Thoracic aorta (tissue), 2 donors: ENCODE data around the gene FUT3. TPM values are rescaled to one million over a fixed set of nuclear protein-coding genes. Genes with fewer than 3 reads are reported as not detected.
"Not testable (repeated sequence)": the region's sequence is repeated elsewhere in the genome, so short reads cannot be mapped to it uniquely, and the experiment has no call there.

Source experiments
- ATAC-seq: fragments of 150-250 bp; one replicate; pipeline ENCODE4 v1.8.0; 2017; ENCODE audit warnings: low read depth; ENCODE audit not compliant: insufficient number of reproducible peaks, low FRiP score
- DNase-seq: peaks from one replicate; pipeline ENCODE4 v3.0.0-alpha.2; 2020; ENCODE audit warnings: low spot score
- H3K27ac ChIP-seq, 2 donors: fragments of 200-600 bp; sonication (generic); 1 replicate in 1 of 2; 2 replicates in 1 of 2; pipeline ENCODE4 v1.5.1; 2016; ENCODE audit warnings: mild to moderate bottlenecking in 2 of 2, moderate library complexity in 2 of 2
- H3K27me3 ChIP-seq: fragments of 200-600 bp; sonication (generic); replicated peaks from 2 replicates; pipeline ENCODE4 v1.6.0; 2016; ENCODE audit warnings: mild to moderate bottlenecking; ENCODE audit not compliant: insufficient read depth
- H3K36me3 ChIP-seq: fragments of 200-600 bp; sonication (generic); one replicate; pipeline ENCODE4 v1.5.1; 2016
- H3K4me1 ChIP-seq, 2 donors: fragments of 200-600 bp; sonication (generic); 1 replicate in 1 of 2; 2 replicates in 1 of 2; pipeline versions ENCODE4 v1.5.1 to v1.6.0; 2016; ENCODE audit warnings: low read depth in 2 of 2, mild to moderate bottlenecking in 1 of 2; ENCODE audit not compliant: control insufficient read depth in 1 of 2
- H3K4me3 ChIP-seq: fragments of 200-600 bp; sonication (generic); 2 replicates; pipeline ENCODE4 v1.5.1; 2016; ENCODE audit warnings: mild to moderate bottlenecking
- H3K9me3 ChIP-seq: fragments of 200-600 bp; sonication (generic); 2 replicates; pipeline ENCODE4 v1.5.1; 2016
- CTCF ChIP-seq: fragments of 200-600 bp; sonication (generic); IDR thresholded peaks from one replicate; pipeline ENCODE4 v1.5.1; 2019; ENCODE audit warnings: antibody characterized with exemption
- total RNA-seq, 2 donors: library from RNA; depleted of rRNA; stranded (reverse); fragments of >200 nt; gene quantifications; one replicate each; pipeline versions ENCODE4 v1.1.0 to v1.2.3, GENCODE V29; 2016

FUT3 gene
- total RNA-seq, 2 donors from 2014 or later, result not detected

DNA sequence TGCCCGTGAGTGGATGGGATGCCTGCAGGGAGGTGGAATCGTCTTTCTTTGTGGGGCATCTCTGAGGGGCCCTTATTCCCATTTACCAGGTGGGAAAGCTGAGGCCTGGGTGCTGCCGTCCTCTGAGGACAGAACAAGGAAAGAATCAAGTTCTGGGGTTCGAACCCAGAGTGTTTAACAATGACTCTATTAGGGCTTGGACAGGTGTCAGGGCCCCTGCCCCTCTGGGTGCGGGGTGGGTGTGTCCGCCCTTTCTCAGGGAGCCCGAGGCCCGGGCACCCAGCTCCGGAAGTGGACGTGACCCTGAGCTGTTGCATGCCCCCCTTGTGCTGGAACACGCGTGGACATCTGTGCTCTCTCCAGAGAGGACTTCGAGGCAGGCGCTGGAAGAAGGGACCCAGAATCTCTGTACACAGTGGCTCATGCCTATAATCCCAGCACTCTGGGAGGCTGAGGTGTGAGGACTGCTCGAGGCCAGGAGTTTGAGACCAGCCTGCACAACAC is 41.6 kb upstream of the FUT3 start:
- DNase-seq (no peak), ATAC-seq (no peak)
- no peaks in the 10 kb centered on the region for H3K9me3 ChIP-seq
- H3K27ac ChIP-seq, result no peak overlapping the region
- no peak overlapping the region for H3K4me3 ChIP-seq
- peaks cover 20% of the 10 kb centered on the region for H3K36me3 ChIP-seq
- peaks cover 14 to 35% of the 10 kb centered on the region in 2 donors for H3K4me1 ChIP-seq
- H3K27me3 ChIP-seq, result no peaks in the 10 kb centered on the region
- no peak for TF ChIP-seq CTCF

DNA sequence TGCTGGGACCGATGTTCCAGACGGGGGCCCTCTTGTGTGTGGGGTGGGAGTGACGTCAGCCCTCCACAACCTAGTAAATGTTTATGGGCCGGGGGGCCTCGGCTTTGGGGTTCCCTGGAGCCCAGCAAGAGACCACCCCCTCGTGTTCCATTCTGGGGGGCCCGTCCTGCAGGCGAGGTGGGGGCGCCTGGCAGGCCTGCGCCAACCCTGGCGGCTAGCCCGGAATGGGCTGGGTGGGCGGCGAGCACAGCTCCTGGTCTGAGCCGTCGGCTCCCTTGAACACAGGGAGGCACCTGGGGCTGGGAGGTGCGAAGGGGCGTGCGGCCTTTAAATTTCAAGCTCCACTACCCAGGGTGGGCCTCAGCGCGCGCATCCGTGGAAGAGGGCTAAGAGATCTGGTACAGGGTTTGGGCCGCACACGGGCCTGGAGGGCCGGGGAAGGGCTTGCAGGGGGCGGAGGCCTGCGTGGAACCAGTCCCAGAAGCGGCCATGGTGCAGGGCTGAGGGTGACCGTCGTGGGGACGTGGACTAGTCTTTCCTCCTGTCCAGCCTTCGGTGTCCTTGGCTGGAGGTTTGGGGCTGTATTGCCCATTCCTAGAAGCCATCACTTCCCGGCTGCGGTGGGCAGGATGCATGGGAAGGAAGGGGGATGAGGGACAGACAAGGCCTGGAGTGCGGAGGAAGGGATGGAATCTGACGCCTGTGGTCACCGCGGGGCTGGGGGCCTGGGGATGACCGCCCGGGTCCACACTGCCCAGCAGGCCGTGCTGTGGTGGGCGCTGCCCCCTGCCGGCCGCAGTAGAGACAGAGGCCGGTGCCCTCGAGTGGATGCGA is 40.9 kb upstream of the FUT3 start:
- ATAC-seq (no peak), DNase-seq (no peak)
- Histone ChIP-seq H3K27ac (no peak overlapping the region), H3K9me3 (no peaks in the 10 kb centered on the region), H3K36me3 (peaks cover 20% of the 10 kb centered on the region), H3K4me3 (no peak overlapping the region), H3K27me3 (no peaks in the 10 kb centered on the region), H3K4me1 (peaks cover 14 to 35% of the 10 kb centered on the region in 2 donors)
- peak; percentile 59 for TF ChIP-seq CTCF

DNA sequence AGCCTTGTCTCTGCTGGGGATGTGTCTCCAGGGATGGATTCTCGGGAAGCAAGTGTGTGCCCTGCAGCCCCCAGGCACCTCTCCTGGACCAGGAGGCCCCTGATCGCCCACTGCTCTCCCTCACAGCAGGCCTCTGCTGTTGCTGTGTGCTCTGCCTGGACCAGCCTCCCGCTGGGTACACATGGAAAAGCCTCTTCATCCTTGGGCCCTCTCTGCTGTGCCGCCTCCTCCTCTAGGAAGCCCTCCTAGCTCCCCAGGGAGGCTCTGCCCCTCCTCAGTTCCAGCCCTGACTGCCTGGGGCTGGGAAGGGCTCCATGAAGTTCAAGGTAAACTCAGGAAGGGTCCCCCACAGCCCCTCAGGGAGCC is 40.3 kb upstream of the FUT3 start:
- ATAC-seq, result no peak
- Histone ChIP-seq H3K4me1 (peaks cover 14 to 35% of the 10 kb centered on the region in 2 donors), H3K27me3 (no peaks in the 10 kb centered on the region), H3K36me3 (peaks cover 15% of the 10 kb centered on the region), H3K27ac (no peak overlapping the region), H3K9me3 (no peaks in the 10 kb centered on the region), H3K4me3 (no peak overlapping the region)
- no peak for TF ChIP-seq CTCF
- DNase-seq, result no peak

- TF ChIP-seq CTCF, result no peak
- Histone ChIP-seq H3K27ac (no peak overlapping the region), H3K27me3 (no peaks in the 10 kb centered on the region), H3K4me1 (peaks cover 8 to 28% of the 10 kb centered on the region in 2 donors), H3K36me3 (peaks cover 2% of the 10 kb centered on the region), H3K4me3 (no peak overlapping the region), H3K9me3 (no peaks in the 10 kb centered on the region)
- DNase-seq (no peak), ATAC-seq (no peak)
Observed at GRCh38 chr19:5890099-5890498, 38.9 kb upstream of the FUT3 start.

DNA sequence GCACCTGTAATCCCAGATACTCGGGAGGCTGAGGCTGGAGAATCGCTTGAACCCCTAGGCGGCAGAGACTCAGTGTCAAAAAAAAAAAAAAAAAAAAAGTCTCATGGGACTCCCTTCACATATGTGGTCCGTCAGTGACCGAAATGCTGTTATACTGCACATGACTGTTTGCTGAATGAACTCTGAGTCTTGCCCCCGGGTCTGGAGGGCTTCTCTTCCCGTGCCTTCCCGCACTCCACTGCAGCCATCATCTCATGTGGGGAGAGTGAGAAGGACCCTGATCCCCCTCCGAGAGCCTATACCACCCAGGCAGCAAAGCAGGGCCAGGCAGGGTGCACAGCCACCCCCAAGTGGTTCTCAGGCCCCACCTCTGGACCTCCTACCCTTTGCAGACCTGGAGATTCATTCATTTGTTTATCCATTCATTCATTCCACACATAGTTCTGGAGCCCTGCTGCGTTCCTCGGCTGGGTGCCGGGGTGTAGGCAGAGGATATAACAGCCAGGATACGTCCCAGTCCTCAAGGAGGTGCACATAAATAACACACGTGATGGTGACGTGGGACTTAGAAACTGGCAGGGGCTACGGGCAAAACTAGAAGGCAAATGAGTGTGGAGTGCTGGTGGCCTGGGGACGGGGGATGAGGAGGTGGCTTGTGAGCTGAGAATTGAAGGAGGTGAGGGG is 38.2 kb upstream of the FUT3 start:
- Histone ChIP-seq H3K27me3 (no peaks in the 10 kb centered on the region), H3K4me1 (peaks cover 2 to 21% of the 10 kb centered on the region in 2 donors), H3K36me3 (no peaks in the 10 kb centered on the region), H3K4me3 (no peak overlapping the region), H3K9me3 (no peaks in the 10 kb centered on the region), H3K27ac (no peak overlapping the region)
- ATAC-seq, result no peak
- no peak for DNase-seq
- no peak for TF ChIP-seq CTCF

- not testable (repeated sequence) for H3K27me3 ChIP-seq, H3K4me3 ChIP-seq, H3K36me3 ChIP-seq, H3K9me3 ChIP-seq, ATAC-seq, DNase-seq, H3K27ac ChIP-seq
- H3K4me1 ChIP-seq, result peaks cover 8 to 14% of the 10 kb centered on the region in 2 donors
Observed at GRCh38 chr19:5884065-5884811, 33.0 kb upstream of the FUT3 start.

- H3K9me3 ChIP-seq, ATAC-seq, H3K4me3 ChIP-seq, DNase-seq, H3K27ac ChIP-seq, H3K27me3 ChIP-seq, H3K36me3 ChIP-seq: not testable (repeated sequence)
- peaks cover 8 to 14% of the 10 kb centered on the region in 2 donors for H3K4me1 ChIP-seq
Observed at GRCh38 chr19:5883157-5883873, 32.1 kb upstream of the FUT3 start.
